ENCODE data around the gene DNASE1L1. TPM values are rescaled to one million over a fixed set of nuclear protein-coding genes. Genes with fewer than 3 reads are reported as not detected.

DNASE1L1 gene
- total RNA-seq, 1 donor from 2014 or later = 18.6 TPM

GRCh38 chrX:154439841-154440240 is 30.8 kb upstream of the DNASE1L1 start:
- H3K27ac Mint-ChIP-seq = no peak overlapping the region
- H3K4me3 Mint-ChIP-seq = no peak overlapping the region
- no peak for DNase-seq (ENCODE audit: low spot score in 2 of 2, unreplicated experiment in 2 of 2)
- peaks cover 8% of the 10 kb centered on the region for H3K36me3 Mint-ChIP-seq
- TF ChIP-seq CTCF (IDR thresholded peaks at IDR 0.05; ENCODE audit: unreplicated experiment) = no peak
- peaks cover 14% of the 10 kb centered on the region for H3K4me1 Mint-ChIP-seq
- no peaks in the 10 kb centered on the region for H3K27me3 Mint-ChIP-seq (ENCODE audit: low read depth)
- no peaks in the 10 kb centered on the region for H3K9me3 Mint-ChIP-seq

GRCh38 chrX:154437971-154438893 is 29.2 kb upstream of the DNASE1L1 start:
- Mint-ChIP-seq H3K27ac (peak overlapping the region; percentile 61), H3K36me3 (peaks cover 12% of the 10 kb centered on the region)

GRCh38 chrX:154436983-154437752 is 28.1 kb upstream of the DNASE1L1 start, which contains the start of gene GDI1:
TSS of gene GDI1 (plus strand) at chrX:154437154. CDS start at chrX:154437255, 101 bp downstream.
- peak in 1 of 2 experiments; percentile 59 for DNase-seq (ENCODE audit: low spot score in 2 of 2, unreplicated experiment in 2 of 2)
- H3K4me1 Mint-ChIP-seq = peaks cover 11% of the 10 kb centered on the region
- H3K27ac Mint-ChIP-seq = peak within 1 kb of the TSS; percentile 61

More at GRCh38 chrX:154437971-154438893, 29.2 kb upstream of the DNASE1L1 start:
- Mint-ChIP-seq H3K9me3 (no peaks in the 10 kb centered on the region), H3K27me3 (ENCODE audit: low read depth) (no peaks in the 10 kb centered on the region), H3K4me1 (peaks cover 11% of the 10 kb centered on the region), H3K4me3 (peak overlapping the region; percentile 79)
- no peak for DNase-seq (ENCODE audit: low spot score in 2 of 2, unreplicated experiment in 2 of 2)
- TF ChIP-seq CTCF (IDR thresholded peaks at IDR 0.05; ENCODE audit: unreplicated experiment) = no peak

GRCh38 chrX:154436374-154436982 is 27.4 kb upstream of the DNASE1L1 start:
- H3K27me3 Mint-ChIP-seq (ENCODE audit: low read depth) = no peaks in the 10 kb centered on the region
- peak overlapping the region; percentile 75 for H3K4me3 Mint-ChIP-seq
- peaks cover 11% of the 10 kb centered on the region for H3K4me1 Mint-ChIP-seq
- no peak for DNase-seq (ENCODE audit: low spot score in 2 of 2, unreplicated experiment in 2 of 2)
- no peak for TF ChIP-seq CTCF (IDR thresholded peaks at IDR 0.05; ENCODE audit: unreplicated experiment)
- H3K36me3 Mint-ChIP-seq = peaks cover 13% of the 10 kb centered on the region
- H3K27ac Mint-ChIP-seq = peak overlapping the region; percentile 13
- H3K9me3 Mint-ChIP-seq = no peaks in the 10 kb centered on the region

More at GRCh38 chrX:154436983-154437752, 28.1 kb upstream of the DNASE1L1 start, which contains the start of gene GDI1:
- no peak for TF ChIP-seq CTCF (IDR thresholded peaks at IDR 0.05; ENCODE audit: unreplicated experiment)
- Mint-ChIP-seq H3K9me3 (no peaks in the 10 kb centered on the region), H3K27me3 (ENCODE audit: low read depth) (no peaks in the 10 kb centered on the region), H3K4me3 (peak within 1 kb of the TSS; percentile 79), H3K36me3 (peaks cover 14% of the 10 kb centered on the region)

- no peak for DNase-seq (ENCODE audit: low spot score in 2 of 2, unreplicated experiment in 2 of 2)
- peaks cover 12% of the 10 kb centered on the region for H3K36me3 Mint-ChIP-seq
- no peak overlapping the region for H3K4me3 Mint-ChIP-seq
- no peak for TF ChIP-seq CTCF (IDR thresholded peaks at IDR 0.05; ENCODE audit: unreplicated experiment)
- H3K9me3 Mint-ChIP-seq = peaks cover 4% of the 10 kb centered on the region
- no peaks in the 10 kb centered on the region for H3K27me3 Mint-ChIP-seq (ENCODE audit: low read depth)
- H3K27ac Mint-ChIP-seq = no peak overlapping the region
- H3K4me1 Mint-ChIP-seq = peaks cover 19% of the 10 kb centered on the region
Measured at GRCh38 chrX:154435171-154435733, 26.2 kb upstream of the DNASE1L1 start.

All from mesothelial cell of epicardium (in vitro differentiated cells).